CMK (cell line): ENCODE results near the gene DYNLRB2.

Source experiments
- DNase-seq: peaks from one replicate; pipeline ENCODE4 v3.0.0-alpha.2; 2010; ENCODE audit warnings: low read depth

Gene DYNLRB2

GRCh38 chr16:80552277-80552676 lies 11.5 kb downstream of the DYNLRB2 start:
- DNase-seq: no peak

- no peak for DNase-seq
Observed at GRCh38 chr16:80554033-80554432, 13.2 kb downstream of the DYNLRB2 start.

- no peak for DNase-seq
Observed at GRCh38 chr16:80556481-80556880, 15.7 kb downstream of the DYNLRB2 start.

GRCh38 chr16:80557037-80557436 lies 16.2 kb downstream of the DYNLRB2 start:
- DNase-seq: no peak

GRCh38 chr16:80559369-80559768 lies 18.6 kb downstream of the DYNLRB2 start:
- DNase-seq: no peak

- no peak for DNase-seq
Observed at GRCh38 chr16:80563066-80563465, 22.3 kb downstream of the DYNLRB2 start.

GRCh38 chr16:80564394-80564793 lies 23.6 kb downstream of the DYNLRB2 start:
- no peak for DNase-seq

- no peak for DNase-seq
Observed at GRCh38 chr16:80569440-80570105, 28.8 kb downstream of the DYNLRB2 start.

GRCh38 chr16:80570106-80570478 lies 29.3 kb downstream of the DYNLRB2 start:
- no peak for DNase-seq

GRCh38 chr16:80573700-80574120 lies 32.9 kb downstream of the DYNLRB2 start:
- no peak for DNase-seq

- DNase-seq: no peak
Observed at GRCh38 chr16:80576343-80576912, 35.6 kb downstream of the DYNLRB2 start.

- DNase-seq: no peak
Observed at GRCh38 chr16:80577485-80578280, 36.9 kb downstream of the DYNLRB2 start.

- no peak for DNase-seq
Observed at GRCh38 chr16:80580109-80580832, 39.5 kb downstream of the DYNLRB2 start.

GRCh38 chr16:80583466-80583865 lies 42.7 kb downstream of the DYNLRB2 start:
- DNase-seq: no peak

- no peak for DNase-seq
Observed at GRCh38 chr16:80585764-80586163, 45.0 kb downstream of the DYNLRB2 start.

GRCh38 chr16:80586476-80586875 lies 45.7 kb downstream of the DYNLRB2 start:
- DNase-seq: no peak

GRCh38 chr16:80587071-80587470 lies 46.3 kb downstream of the DYNLRB2 start:
- no peak for DNase-seq

GRCh38 chr16:80591071-80591915 lies 50.5 kb downstream of the DYNLRB2 start:
- no peak for DNase-seq

- DNase-seq: no peak
Observed at GRCh38 chr16:80592273-80592672, 51.5 kb downstream of the DYNLRB2 start.

GRCh38 chr16:80594756-80595155 lies 54.0 kb downstream of the DYNLRB2 start:
- no peak for DNase-seq

GRCh38 chr16:80596507-80597207 lies 55.9 kb downstream of the DYNLRB2 start:
- no peak for DNase-seq
